Ishikawa (cell line): Measurements from ENCODE around the gene FAM170B.

Source experiments
- CEBPB ChIP-seq: IDR thresholded peaks from 2 replicates; pipeline ENCODE4 v1.6.1; 2012
- CREB1 ChIP-seq: IDR thresholded peaks from 2 replicates; pipeline ENCODE4 v1.6.1; 2012; ENCODE audit warnings: low read depth
- EGR1 ChIP-seq: IDR thresholded peaks from 2 replicates; pipeline ENCODE4 v1.6.1; 2012
- EP300 ChIP-seq: IDR thresholded peaks from 2 replicates; pipeline ENCODE4 v1.6.1; 2012; ENCODE audit warnings: borderline replicate concordance
- NFIC ChIP-seq: IDR thresholded peaks from 2 replicates; pipeline ENCODE4 v1.6.1; 2012
- RAD21 ChIP-seq: IDR thresholded peaks from 2 replicates; pipeline ENCODE4 v1.6.1; 2012; ENCODE audit warnings: low read depth
- TAF1 ChIP-seq: IDR thresholded peaks from 2 replicates; pipeline ENCODE4 v1.6.1; 2012; ENCODE audit warnings: low read depth, mild to moderate bottlenecking
- TEAD4 ChIP-seq: IDR thresholded peaks from 2 replicates; pipeline ENCODE4 v1.6.1; 2012
- ZBTB7A ChIP-seq: IDR thresholded peaks from 2 replicates; pipeline ENCODE4 v1.6.1; 2012; ENCODE audit warnings: low read depth
- TF ChIP-seq, protein P1 (sequence below): IDR thresholded peaks from 2 replicates; pipeline ENCODE4 v1.6.1; 2012
- TF ChIP-seq, protein P2 (sequence below): IDR thresholded peaks from 2 replicates; pipeline ENCODE4 v1.6.1; 2012; ENCODE audit warnings: low read depth, mild to moderate bottlenecking
- TF ChIP-seq, protein P3 (sequence below): IDR thresholded peaks from 2 replicates; pipeline ENCODE4 v1.6.1; 2012

DNA sequence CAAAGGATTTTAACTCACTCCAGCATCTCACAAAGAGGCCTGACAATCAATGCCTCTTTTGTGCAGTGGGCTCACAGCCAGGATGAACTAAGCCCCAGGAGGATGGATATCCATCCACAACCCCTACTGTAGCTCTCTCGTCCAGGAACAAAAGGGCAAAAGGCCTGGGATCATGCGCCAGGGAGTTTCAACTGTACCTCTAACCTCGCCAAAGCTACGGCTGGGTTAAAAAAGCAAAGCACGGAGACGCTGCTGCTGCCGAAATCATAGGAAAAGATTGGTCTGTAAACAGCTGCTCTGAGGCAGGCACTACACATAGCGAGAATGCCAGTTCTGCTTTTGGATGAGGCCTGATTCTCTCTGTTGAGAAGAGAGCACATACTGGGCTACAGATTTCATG lies 50.6 kb downstream of the FAM170B start:
- TF ChIP-seq CREB1 (no peak), TAF1 (no peak), CEBPB (no peak), TEAD4 (no peak), EP300 (no peak), RAD21 (no peak), NFIC (no peak), EGR1 (no peak), ZBTB7A (no peak)
- TF ChIP-seq, protein P1, sequence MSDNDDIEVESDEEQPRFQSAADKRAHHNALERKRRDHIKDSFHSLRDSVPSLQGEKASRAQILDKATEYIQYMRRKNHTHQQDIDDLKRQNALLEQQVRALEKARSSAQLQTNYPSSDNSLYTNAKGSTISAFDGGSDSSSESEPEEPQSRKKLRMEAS, result no peak
- TF ChIP-seq, protein P2, sequence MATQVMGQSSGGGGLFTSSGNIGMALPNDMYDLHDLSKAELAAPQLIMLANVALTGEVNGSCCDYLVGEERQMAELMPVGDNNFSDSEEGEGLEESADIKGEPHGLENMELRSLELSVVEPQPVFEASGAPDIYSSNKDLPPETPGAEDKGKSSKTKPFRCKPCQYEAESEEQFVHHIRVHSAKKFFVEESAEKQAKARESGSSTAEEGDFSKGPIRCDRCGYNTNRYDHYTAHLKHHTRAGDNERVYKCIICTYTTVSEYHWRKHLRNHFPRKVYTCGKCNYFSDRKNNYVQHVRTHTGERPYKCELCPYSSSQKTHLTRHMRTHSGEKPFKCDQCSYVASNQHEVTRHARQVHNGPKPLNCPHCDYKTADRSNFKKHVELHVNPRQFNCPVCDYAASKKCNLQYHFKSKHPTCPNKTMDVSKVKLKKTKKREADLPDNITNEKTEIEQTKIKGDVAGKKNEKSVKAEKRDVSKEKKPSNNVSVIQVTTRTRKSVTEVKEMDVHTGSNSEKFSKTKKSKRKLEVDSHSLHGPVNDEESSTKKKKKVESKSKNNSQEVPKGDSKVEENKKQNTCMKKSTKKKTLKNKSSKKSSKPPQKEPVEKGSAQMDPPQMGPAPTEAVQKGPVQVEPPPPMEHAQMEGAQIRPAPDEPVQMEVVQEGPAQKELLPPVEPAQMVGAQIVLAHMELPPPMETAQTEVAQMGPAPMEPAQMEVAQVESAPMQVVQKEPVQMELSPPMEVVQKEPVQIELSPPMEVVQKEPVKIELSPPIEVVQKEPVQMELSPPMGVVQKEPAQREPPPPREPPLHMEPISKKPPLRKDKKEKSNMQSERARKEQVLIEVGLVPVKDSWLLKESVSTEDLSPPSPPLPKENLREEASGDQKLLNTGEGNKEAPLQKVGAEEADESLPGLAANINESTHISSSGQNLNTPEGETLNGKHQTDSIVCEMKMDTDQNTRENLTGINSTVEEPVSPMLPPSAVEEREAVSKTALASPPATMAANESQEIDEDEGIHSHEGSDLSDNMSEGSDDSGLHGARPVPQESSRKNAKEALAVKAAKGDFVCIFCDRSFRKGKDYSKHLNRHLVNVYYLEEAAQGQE, result no peak
- TF ChIP-seq, protein P3, sequence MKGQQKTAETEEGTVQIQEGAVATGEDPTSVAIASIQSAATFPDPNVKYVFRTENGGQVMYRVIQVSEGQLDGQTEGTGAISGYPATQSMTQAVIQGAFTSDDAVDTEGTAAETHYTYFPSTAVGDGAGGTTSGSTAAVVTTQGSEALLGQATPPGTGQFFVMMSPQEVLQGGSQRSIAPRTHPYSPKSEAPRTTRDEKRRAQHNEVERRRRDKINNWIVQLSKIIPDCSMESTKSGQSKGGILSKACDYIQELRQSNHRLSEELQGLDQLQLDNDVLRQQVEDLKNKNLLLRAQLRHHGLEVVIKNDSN, result no peak
